BE2C (cell line): ENCODE results near the gene PCSK6.

Experiments
- DNase-seq: peaks from one replicate; pipeline ENCODE4 v3.0.0-alpha.2; 2020
- H3K27me3 ChIP-seq: fragments of 250-450 bp; sonication (Bioruptor Pico); 2 replicates; pipeline ENCODE4 v1.5.1; 2020; ENCODE audit warnings: mild to moderate bottlenecking
- H3K36me3 ChIP-seq: fragments of 250-450 bp; sonication (Bioruptor Pico); 2 replicates; pipeline ENCODE4 v1.5.1; 2020; ENCODE audit warnings: mild to moderate bottlenecking
- H3K4me1 ChIP-seq: fragments of 250-450 bp; sonication (Bioruptor Pico); 2 replicates; pipeline ENCODE4 v1.5.1; 2020
- H3K4me3 ChIP-seq: 2 replicates; pipeline ENCODE4 v1.5.1; 2011; ENCODE audit warnings: low read depth, low read length
- H3K9me3 ChIP-seq: fragments of 250-450 bp; sonication (Bioruptor Pico); 2 replicates; pipeline ENCODE4 v1.5.1; 2020
- TF ChIP-seq, protein P1 (sequence below): IDR thresholded peaks from 2 replicates; pipeline ENCODE4 v1.5.1; 2012; ENCODE audit warnings: mild to moderate bottlenecking, low read depth, low read length

Gene PCSK6

DNA sequence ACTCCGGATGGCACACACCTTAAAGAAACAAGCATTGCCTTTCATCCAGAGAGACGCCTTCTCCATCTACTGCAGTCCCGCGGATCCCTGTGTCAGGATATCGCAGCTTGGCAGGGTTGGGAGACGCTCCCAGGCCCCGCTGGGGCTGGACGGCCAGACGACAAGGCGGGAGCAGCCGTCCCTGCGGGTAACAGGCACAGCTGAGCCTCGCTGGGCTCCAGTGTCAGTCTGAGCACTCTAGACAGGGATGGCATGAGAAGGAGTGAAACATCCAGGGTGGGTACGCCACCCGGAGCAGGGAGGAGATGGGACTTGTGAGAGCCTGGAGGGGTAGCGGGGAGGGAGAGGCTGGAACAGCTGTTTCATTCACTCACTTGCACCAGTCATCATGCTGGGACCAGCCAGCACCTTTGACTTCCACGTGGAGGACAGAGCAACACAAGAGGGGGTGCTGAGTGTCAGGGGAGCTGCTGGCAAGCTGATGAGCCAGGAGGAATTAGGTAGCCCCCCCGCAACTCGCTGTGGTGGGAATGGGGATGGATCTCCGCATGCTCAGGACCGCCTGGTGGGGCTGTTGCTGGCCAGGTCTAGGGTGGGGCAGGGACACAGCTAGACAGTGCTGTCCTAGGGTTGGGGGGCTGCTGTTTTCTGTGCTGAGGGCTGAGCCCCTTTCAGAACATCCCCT, 162.9 kb downstream of the PCSK6 start:
- TF ChIP-seq, protein P1, sequence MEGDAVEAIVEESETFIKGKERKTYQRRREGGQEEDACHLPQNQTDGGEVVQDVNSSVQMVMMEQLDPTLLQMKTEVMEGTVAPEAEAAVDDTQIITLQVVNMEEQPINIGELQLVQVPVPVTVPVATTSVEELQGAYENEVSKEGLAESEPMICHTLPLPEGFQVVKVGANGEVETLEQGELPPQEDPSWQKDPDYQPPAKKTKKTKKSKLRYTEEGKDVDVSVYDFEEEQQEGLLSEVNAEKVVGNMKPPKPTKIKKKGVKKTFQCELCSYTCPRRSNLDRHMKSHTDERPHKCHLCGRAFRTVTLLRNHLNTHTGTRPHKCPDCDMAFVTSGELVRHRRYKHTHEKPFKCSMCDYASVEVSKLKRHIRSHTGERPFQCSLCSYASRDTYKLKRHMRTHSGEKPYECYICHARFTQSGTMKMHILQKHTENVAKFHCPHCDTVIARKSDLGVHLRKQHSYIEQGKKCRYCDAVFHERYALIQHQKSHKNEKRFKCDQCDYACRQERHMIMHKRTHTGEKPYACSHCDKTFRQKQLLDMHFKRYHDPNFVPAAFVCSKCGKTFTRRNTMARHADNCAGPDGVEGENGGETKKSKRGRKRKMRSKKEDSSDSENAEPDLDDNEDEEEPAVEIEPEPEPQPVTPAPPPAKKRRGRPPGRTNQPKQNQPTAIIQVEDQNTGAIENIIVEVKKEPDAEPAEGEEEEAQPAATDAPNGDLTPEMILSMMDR: no peak
- Histone ChIP-seq H3K27me3 (no peaks in the 10 kb centered on the region), H3K9me3 (no peaks in the 10 kb centered on the region), H3K36me3 (no peaks in the 10 kb centered on the region), H3K4me1 (no peaks in the 10 kb centered on the region), H3K4me3 (no peak overlapping the region)
- no peak for DNase-seq

DNA sequence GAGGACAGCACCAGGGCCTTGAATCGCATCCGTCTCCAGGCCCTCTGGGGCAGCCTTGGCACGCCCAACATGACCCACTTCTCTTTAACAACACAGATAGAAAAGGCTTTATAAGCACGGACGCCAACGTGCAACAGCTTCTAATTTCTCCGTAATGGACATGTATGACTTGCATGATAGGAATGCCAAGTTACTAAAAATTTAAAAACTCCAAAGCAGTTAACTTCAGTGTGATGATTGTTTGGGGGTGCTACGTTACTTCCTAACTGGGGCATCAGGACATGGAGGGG, 163.5 kb downstream of the PCSK6 start:
- TF ChIP-seq, protein P1: no peak
- Histone ChIP-seq H3K4me3 (no peak overlapping the region), H3K27me3 (no peaks in the 10 kb centered on the region), H3K36me3 (no peaks in the 10 kb centered on the region), H3K9me3 (no peaks in the 10 kb centered on the region), H3K4me1 (no peaks in the 10 kb centered on the region)
- DNase-seq: no peak

GRCh38 chr15:101325263-101326025, 164.1 kb downstream of the PCSK6 start:
- Histone ChIP-seq H3K4me3 (no peak overlapping the region), H3K36me3 (no peaks in the 10 kb centered on the region), H3K27me3 (no peaks in the 10 kb centered on the region), H3K9me3 (no peaks in the 10 kb centered on the region), H3K4me1 (no peaks in the 10 kb centered on the region)
- TF ChIP-seq, protein P1: no peak
- no peak for DNase-seq

DNA sequence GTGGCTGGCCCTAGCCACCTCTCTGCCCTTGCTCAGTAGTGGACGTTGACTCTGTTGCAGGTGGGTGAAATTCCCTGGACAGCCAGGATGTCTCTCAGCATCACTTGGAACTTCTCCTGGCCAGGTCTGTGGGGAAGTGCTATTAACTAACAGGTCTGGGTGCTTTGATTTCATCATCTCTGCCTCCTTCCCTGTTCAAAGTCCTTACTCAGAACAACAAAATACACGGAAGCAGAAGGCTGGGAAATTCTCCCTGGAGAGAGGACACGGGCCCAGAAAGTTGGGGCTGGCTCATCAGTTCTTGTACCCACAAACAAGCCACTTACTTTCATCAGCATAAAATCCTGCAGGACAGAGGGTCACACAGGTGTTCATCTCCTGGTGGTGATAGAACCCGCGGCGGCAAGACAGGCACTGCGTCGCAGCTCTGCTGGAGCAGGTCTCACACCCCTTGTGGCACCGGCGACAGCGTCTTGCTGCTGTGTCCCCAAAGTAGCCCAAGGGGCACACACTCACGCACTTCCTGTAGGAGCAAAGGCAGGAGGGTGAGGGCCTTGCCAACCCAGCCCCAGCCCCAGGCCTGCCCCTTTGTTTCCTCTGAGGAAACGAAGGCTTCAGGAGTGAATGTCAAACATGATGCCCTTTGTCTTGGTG, 164.9 kb downstream of the PCSK6 start:
- no peak for DNase-seq
- H3K4me3 ChIP-seq: no peak overlapping the region
- TF ChIP-seq, protein P1: no peak
- no peaks in the 10 kb centered on the region for H3K4me1 ChIP-seq
- no peaks in the 10 kb centered on the region for H3K36me3 ChIP-seq
- no peaks in the 10 kb centered on the region for H3K27me3 ChIP-seq
- H3K9me3 ChIP-seq: no peaks in the 10 kb centered on the region

GRCh38 chr15:101323793-101324523, 165.5 kb downstream of the PCSK6 start:
- Histone ChIP-seq H3K36me3 (no peaks in the 10 kb centered on the region), H3K27me3 (no peaks in the 10 kb centered on the region), H3K4me3 (no peak overlapping the region), H3K9me3 (no peaks in the 10 kb centered on the region), H3K4me1 (no peaks in the 10 kb centered on the region)
- TF ChIP-seq, protein P1: no peak
- DNase-seq: no peak
